GM21619 (cell line): ENCODE results near the gene DUSP22.

Source experiments
- ATAC-seq: cut with Tn5 transposase; IDR thresholded peaks from one replicate; pipeline ENCODE4 v1.9.1; 2021; ENCODE audit not compliant: unreplicated experiment

The DUSP22 gene

GRCh38 chr6:336159-337114, 44.1 kb downstream of the DUSP22 start:
- ATAC-seq: peak; percentile 38

GRCh38 chr6:337805-338368, 45.6 kb downstream of the DUSP22 start:
- ATAC-seq: no peak

- ATAC-seq: no peak
Measured at GRCh38 chr6:338815-339262, 46.6 kb downstream of the DUSP22 start.

DNA sequence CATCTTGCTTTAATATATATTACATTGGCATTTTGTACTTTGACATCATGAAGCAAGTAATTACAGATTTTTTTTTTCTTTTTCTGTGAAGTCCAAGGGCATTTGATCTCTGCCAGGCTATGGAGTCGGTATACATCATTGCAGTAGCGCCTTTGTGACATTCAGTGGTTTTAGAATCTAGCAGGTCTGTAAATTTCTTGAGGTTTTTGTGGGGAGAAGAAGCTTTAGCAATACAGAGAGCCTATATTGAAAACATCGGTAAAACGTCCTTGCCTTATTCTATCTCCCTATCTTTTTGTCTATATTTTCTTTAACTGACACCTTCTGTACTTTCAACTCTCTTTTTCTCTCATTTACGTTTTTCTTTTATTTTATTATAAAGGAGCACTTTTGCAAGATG, 47.2 kb downstream of the DUSP22 start:
- ATAC-seq: no peak

DNA sequence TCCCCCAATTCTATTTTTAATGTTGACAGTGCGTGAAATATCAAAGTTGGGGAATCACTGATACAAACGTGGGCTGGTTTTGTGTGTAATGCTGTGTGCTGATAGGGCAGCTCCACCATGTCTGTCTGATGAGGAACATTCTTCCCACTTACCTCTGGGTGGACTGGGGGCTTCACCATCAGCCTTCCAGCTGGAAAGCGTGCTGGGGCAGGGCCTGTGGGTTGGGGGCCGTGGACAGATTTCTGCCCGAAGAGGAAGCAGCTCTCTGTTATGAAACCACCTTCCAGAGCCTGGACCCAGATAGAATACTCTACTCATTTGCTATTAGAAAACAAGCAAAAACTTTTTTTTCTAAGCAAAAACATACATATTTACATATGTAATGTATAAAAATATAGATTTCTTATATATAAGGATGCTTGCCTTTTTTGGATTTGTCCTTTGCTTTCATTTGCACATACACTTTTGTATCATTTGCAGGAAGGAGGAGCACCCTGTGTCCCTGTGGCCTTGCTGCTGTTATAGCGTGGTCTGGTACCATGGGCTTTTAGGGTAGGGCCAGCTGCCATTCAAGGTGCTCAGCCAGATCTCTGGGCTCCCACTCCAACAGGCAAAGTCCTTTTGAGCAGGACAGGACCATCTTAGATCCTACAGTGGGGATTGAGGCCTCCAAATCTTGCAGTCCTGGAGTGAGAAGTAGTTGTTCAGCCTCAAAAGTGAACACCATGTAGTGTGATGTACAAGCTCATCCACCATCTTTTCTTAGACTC, 48.1 kb downstream of the DUSP22 start:
- ATAC-seq: no peak

DNA sequence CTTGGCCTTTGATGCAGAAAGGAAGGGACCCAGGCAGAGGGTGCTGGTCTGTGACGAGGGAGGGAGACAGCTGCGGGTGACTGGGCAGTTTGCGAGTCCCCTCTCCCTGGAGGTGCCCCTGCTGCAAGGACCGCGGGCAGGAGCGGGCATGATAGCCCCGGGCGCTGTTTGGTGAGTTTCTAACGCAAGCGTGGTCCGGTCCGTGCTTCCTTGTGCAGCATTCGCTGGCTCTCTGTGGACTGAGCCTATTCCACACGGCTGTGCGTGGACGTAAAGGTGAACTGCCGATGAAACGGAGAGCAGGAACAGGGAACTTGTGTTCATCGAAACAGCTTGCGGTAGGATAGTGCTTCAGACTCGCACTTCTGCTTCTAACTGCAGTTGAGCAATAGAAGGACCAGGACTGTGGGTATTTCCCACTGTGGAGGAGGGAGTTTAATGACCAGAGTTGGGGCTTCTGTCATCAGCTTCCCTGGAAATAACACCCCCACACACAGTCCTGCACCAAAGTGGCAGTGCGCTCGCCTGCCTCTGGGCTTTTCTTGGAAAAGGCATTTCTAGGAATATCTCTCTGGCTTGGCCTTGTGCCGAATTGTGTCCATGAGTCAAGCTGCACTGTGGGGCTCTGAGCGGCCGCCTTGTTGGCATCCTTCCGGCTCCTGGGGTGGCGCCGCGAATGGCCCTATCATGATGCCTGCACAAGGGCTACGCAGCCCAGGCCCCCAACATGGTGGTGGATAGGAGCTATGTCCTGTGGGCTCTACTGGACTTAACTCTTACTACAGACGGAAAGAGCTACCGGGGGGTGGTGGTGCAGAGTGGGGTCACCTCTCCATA, 48.9 kb downstream of the DUSP22 start:
- ATAC-seq: peak; percentile 30

DNA sequence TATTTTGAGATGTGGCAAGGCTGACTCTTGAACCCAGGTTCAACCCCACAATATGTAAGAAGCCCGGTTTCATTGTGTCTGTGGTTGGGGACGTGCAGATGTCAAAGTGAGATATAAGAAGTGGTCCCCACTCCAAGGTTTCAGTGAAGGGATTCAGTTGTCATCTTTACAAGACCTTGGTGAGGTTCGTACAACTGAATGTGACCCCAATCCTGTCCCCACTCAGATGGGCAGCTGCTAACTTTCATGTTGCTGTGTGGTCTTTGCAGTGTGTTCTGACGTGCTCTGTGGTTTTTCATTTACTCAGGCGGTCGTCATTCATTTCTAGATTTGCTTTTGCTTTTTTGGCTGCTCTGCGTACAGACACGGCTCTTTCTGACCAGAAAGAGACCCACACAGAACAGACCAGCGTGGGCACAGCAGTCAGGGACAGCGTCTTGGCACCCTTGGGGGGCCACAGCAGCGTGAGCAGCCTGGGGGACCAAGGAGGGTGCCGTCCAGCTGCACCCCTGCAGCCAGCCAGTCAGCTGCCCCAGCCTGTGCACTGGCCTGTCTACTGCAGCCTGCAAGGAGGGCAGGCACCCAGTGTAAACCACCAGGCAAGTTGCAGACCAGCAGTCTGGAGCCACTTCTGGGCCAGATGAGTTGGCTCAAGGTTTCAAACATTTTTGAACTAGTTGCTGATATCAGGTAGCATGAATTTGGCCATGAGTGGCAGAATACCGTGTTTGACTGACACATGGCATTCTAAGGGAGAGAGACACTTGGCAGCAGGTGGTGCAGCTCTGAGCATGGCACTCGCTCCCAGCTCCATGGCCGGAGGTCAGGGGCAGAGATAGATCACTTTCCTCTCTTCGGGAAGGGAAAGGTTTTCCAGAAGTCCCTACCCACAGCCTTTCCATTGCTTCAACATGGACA, 49.9 kb downstream of the DUSP22 start:
- ATAC-seq: peak; percentile 46

GRCh38 chr6:342832-343179, 50.5 kb downstream of the DUSP22 start:
- no peak for ATAC-seq

GRCh38 chr6:343226-343935, 51.1 kb downstream of the DUSP22 start:
- no peak for ATAC-seq

DNA sequence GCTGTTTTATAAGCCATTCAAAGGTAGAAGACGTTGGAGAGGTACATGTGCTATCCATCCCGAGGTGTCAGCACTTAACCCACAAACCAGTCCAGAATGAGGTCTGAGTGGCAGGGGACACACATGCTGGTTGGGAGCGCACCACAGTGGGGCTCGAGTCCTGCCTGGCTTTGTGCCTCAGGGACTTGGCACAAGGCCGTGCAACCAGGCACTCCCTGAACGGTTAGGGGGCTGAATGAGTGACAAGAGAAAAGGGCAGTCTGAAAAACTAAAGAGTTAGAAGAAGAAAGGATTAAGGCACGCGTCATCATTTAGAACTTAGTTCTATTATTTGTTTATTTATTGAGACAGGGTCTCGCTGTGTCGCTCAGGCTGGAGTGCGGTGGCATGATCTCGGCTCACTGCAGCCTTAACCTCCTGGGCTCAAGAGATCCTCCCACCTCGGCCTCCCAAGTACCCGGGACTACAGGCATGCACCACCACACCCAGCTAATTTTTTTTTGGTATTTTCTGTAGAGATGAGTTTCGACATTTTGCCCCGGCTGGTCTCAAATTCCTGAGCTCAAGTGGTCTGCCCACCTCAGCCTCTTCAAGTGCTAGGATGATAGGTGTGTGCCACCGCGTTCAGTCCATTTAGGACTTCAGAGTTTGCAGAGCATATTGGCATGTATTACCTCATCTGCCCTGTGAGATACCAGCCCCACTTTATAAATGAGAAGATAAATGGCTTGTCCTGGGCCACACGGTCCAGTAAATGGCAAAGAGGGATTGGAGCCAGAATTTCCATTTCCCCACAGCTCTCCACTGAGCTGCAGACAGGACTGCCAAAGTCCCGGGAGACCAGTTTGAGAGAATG, 51.9 kb downstream of the DUSP22 start:
- no peak for ATAC-seq

DNA sequence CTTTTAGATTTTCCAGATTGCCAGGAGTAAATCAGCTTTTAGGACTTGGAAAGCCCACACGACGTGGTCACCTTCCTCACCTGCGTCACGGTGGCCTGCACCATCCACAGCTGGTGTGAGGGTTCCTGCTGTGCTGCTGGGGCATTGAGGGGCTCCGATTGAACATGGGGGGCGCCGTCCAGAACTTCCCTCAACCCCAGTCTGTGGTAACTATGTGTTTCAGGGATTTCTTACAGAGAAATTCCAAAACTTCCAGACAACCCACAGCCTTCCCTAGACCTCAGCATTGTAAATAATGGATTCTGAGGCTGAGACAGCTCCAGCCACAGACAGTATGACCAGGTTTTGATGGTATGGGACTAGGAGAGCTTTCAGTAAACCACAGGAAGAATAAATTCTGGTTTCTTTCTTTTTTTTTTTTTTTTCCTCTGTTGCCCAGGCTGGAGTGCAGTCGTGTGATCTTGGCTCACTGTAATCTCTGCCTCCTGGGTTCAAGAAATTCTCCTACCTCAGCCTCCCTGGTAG, 52.6 kb downstream of the DUSP22 start:
- ATAC-seq: no peak

DNA sequence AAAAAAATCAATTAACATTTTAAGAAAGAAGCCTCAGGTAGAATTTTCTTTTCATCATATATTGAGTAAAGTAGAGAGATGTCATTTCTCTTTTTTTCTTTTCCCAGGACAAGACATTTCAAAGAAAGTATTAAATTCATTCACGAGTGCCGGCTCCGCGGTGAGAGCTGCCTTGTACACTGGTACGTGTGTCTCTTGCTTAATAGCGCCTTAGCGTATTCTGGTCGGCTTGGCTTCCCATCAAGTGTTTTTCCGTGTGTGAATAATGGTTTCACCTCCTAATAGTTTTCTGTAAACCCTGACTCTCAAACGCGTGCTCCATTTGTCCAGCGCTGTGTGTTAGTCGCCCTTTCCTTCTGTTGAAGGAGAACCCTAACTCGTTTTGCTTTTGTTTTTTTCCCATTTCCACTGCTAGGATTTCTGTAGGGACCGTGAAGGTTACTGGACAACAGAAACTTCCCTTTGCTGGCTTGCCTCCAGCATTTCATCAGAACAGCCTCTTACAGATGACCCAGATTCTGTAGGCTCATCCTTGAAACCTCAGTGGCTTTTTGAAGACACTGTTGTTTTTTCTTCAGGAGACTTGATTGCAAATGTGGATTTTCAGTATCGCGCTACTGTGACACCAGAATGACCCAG, 53.6 kb downstream of the DUSP22 start:
- ATAC-seq: no peak

DNA sequence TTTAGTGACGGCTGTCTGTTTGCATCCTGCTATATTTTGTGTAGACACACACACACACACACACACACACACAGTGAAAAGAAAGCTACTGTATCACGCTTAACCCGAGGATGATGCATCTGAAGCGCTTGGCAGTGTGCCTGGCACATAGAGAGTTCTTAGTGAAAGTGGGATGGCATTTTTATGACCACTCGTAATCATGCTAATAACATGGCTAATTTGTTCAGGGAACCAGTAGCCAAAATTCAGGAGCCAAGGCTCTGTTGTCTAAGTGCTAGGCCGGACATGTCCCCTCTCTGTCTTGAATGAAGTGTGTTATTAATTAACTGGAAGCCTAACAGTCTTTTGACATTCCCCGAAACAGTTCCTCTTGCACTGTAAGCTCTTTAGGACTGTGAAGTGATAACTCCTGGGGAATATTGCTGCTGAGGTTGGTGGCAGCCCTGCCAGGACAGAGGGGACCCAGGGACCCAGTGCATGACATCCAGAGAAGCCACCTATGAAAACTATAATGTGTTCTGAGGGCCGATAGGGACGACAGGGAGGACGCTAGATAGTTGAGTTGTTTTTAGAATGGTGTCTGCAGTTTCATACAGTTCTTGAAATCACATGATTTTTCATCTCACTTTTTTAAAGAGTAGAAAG, 54.2 kb downstream of the DUSP22 start:
- no peak for ATAC-seq

GRCh38 chr6:347232-347631, 54.9 kb downstream of the DUSP22 start:
- peak; percentile 86 for ATAC-seq

- no peak for ATAC-seq
Measured at GRCh38 chr6:347951-348859, 55.9 kb downstream of the DUSP22 start.

GRCh38 chr6:348860-349396, 56.6 kb downstream of the DUSP22 start:
- no peak for ATAC-seq
